WTC11 (cell line): ENCODE measurements around the gene GIMAP4.

Source experiments
- CREM ChIP-seq: sonication (generic); formaldehyde crosslinking; IDR thresholded peaks from 2 replicates; pipeline ENCODE4 v1.8.1; 2022; ENCODE audit warnings: mild to moderate bottlenecking, missing genetic modification reagents, moderate library complexity
- ELF4 ChIP-seq: sonication (generic); formaldehyde crosslinking; IDR thresholded peaks from 2 replicates; pipeline ENCODE4 v1.8.1; 2022; ENCODE audit warnings: low read depth, mild to moderate bottlenecking, moderate library complexity, missing genetic modification reagents
- JAZF1 ChIP-seq: fragments of 250-450 bp; sonication (Bioruptor Pico); IDR thresholded peaks from 2 replicates; pipeline ENCODE4 v1.9.0; 2021; ENCODE audit warnings: moderate library complexity, mild to moderate bottlenecking, inconsistent platforms
- TF ChIP-seq, protein P1 (sequence below): fragments of 200-600 bp; IDR thresholded peaks from 2 replicates; pipeline ENCODE4 v1.8.0; 2022; ENCODE audit warnings: antibody characterized with exemption

- no peak for TF ChIP-seq CREM (CRISPR knock-in tag)
- no peak for TF ChIP-seq ELF4 (CRISPR knock-in tag)
- TF ChIP-seq, protein P1, sequence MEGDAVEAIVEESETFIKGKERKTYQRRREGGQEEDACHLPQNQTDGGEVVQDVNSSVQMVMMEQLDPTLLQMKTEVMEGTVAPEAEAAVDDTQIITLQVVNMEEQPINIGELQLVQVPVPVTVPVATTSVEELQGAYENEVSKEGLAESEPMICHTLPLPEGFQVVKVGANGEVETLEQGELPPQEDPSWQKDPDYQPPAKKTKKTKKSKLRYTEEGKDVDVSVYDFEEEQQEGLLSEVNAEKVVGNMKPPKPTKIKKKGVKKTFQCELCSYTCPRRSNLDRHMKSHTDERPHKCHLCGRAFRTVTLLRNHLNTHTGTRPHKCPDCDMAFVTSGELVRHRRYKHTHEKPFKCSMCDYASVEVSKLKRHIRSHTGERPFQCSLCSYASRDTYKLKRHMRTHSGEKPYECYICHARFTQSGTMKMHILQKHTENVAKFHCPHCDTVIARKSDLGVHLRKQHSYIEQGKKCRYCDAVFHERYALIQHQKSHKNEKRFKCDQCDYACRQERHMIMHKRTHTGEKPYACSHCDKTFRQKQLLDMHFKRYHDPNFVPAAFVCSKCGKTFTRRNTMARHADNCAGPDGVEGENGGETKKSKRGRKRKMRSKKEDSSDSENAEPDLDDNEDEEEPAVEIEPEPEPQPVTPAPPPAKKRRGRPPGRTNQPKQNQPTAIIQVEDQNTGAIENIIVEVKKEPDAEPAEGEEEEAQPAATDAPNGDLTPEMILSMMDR = no peak
- TF ChIP-seq JAZF1 (CRISPR knock-in tag) = no peak
Observed at GRCh38 chr7:150610233-150610632, 43.0 kb downstream of the GIMAP4 start.
